Hematopoietic multipotent progenitor cell treated with erythropoietin and hydrocortisone succinate and interleukin-3 and kit ligand, for 15 days (in vitro differentiated cells): Measurements from ENCODE around the gene XYLT1.

Source experiments
- DNase-seq: peaks from one replicate; pipeline ENCODE4 v3.0.0-alpha.2; 2015; ENCODE audit warnings: low spot score

Gene XYLT1

DNA sequence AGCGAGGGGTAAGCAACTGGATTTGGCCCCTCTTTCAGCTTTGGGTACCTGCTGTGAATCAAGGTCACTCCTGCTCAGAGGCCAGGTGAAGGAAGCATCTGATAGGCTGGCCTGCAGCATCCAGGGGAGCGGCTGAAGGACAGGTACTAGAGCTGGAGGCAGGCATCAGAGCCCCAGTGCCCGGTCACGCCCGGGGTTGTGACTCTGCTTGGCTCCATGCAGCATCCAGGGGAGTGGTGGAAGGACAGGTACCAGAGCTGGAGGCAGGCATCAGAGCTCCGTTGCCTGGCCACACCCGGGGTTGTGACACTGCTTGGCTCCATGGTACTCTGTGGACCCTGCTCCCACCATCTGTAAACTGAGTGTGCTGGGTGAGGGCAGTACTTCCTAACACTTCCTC is 189.7 kb downstream of the XYLT1 start:
- DNase-seq = no peak

GRCh38 chr16:17278988-17279387 is 191.8 kb downstream of the XYLT1 start:
- DNase-seq = no peak

- no peak for DNase-seq
These were observed 192.8 kb downstream of the XYLT1 start for GRCh38 chr16:17277981-17278381.

DNA sequence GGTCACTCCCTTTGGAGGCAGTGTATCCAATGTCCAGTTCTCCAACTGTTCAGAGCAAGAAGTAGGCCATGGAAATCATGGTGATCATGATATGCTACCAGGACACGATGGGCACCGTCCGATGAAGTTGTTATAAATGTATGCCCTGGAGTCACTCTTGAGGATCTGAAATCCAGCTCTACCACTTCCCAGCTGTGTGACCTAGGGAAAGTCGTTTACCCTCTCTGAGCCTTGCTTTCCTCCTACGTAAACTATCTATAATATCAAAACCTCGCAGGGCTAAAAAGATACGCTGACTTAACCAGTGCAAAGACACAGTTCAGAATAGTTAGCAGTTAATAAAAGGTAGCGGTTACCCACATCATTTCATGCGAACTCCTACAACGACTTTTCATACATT is 194.2 kb downstream of the XYLT1 start:
- no peak for DNase-seq

DNA sequence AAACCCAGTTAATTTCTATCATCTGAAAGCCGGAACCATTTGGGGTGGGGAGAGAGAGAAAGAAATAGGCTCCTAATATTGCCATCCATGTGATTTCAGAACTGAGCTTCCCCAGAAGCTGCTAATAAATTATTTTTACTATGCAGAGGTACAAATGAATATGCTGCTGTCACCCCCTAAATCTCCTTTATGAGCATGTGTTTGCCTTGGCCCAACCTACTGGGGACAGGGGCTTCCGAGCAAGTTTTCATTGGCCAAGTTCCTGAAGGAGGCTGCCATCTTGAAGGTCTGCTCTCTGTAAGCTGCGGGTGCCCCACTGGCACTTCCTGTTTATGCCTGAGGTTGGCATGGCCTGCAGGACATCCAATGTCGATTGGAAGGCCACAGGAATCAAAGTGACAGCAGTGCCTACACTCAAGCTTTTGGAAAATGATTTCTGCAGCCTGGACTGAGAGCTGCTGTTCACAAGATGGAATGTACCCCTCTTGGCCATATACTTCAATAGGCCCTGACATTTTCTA is 194.7 kb downstream of the XYLT1 start:
- no peak for DNase-seq

DNA sequence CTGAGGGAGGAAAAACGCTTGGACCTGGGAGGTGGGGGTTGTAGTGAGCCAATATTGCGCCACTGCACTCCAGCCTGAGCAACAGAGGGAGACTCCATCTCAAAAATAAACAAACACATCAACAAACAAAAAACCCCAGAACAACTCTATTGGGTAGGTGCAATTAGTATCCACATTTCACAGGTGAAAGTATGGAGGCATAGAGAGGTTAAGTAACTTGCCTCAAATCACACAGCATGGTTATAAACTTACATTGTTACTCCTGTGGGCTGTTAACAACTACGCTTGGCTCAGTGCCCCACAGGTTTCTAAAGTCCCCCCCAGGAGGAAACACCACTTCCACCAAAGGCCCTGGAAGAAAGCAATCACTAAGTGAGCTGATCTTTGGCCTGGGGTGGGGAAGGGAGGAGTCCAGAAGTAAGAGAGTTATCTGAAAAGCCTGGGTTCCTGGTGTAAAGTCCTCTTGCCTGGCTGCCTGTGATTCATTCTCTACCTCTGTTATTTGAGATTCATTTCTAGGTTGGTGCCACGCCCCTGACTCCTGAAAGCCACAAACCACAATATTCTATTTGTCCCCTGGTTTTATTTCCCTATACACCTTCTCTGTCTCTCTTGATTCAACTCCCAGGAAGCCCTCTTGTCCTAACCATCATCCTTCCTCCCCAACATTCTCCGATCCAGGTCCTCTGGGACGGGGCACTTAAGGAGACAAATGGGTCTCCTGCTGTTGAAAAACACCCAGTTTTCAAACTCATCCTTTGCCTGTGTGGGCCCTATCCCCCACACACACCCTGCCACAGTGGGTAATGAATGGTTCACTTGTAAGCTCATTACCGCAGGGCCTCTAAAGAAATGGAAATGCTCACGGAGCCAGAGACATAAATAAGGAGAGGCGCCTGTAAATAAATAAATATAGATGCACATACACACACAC is 195.4 kb downstream of the XYLT1 start:
- no peak for DNase-seq

DNA sequence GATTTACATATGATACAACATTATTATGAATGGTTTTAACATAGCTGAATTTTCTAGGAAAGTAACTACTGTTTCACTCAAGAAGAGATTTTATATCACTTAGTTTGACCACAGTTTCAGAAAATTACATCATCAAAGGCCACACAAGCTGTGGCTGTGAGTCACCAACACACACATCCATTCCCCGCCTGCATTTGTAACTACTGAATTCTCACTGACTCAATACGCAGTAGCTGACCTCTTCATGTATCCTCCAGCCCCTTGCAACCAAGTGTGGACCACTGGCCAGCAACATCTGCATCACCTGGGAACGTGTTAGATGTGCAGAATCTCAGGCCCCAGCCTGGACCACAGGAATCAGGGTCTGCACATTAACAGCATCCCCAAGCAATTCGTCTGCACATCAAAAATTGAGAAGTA is 197.6 kb downstream of the XYLT1 start:
- DNase-seq = no peak

- no peak for DNase-seq
These were observed 198.0 kb downstream of the XYLT1 start for GRCh38 chr16:17272716-17273115.

- DNase-seq = no peak
These were observed 199.1 kb downstream of the XYLT1 start for GRCh38 chr16:17271687-17272086.

DNA sequence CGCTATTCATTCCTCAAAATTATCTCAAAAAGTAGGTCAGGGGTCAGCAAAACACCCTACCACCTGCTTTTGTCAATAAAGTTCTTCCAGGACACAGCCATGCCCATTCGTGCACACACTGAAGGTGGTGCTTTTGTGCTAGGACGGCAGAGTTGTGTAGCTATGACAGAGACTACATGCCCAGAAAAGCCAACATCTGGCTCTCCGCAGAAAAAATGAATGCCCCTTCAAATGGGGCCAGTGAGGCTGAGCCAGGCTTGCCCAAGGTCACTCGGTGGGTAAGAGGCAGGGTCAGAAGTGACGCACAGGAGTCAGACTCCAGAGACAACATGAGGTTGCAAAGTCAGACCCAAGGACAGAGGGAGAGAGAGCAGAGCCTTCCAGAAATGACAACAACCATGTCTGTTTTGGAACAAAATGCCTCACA is 200.1 kb downstream of the XYLT1 start:
- DNase-seq = no peak

GRCh38 chr16:17270111-17270510 is 200.6 kb downstream of the XYLT1 start:
- DNase-seq = no peak

DNA sequence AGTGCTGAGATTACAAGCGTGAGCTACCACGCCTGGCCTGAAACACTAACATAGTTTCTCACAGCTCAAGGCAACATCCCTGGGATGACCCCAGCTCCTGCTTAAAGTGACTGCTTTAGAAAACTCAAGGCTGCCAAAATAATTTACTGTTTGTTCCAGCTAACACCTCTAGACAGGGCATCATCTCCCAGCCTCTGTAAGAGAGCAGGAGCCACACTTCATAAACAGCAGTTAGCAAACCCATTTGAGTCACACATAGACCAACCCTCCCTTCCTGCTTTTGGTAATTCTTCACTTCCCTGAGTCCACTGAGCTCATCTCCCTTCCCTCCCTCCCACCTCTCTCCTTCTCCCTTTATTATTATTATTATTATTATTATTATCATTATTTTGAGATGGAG is 201.3 kb downstream of the XYLT1 start:
- DNase-seq = no peak

DNA sequence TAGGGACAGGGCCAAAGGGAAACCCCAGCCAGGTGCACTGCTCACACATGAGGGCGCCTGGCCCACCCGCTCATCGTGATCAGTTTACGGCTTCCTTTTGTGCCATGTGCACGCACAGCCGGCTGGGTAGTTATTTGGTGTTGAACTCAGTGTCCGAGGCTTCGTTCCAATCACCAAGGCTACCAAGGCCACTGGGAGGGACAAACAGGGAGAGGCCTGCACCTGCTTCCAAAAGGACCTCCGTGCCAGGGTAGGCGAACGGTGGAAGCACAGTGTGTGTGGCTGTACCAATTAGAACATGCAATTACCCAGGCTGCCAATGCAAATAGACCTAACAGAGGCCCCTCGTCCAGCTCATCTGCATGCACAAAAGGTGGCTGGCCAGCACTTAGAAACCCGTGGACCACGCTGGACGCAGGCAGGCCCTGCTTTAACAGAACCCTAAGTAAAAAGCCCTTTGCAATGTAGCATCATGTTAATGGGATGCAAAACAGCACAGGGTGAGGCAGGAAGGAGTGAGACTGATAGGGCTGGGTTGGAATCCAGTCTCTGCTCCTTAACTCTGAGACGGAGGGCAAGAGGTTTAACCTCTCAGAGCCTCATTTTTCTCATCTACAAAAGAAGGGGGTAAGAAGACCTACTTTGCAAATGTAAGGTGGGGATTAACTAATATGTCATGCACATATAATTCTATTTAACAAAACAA is 204.0 kb downstream of the XYLT1 start:
- DNase-seq = no peak

GRCh38 chr16:17265154-17265553 is 205.6 kb downstream of the XYLT1 start:
- no peak for DNase-seq

DNA sequence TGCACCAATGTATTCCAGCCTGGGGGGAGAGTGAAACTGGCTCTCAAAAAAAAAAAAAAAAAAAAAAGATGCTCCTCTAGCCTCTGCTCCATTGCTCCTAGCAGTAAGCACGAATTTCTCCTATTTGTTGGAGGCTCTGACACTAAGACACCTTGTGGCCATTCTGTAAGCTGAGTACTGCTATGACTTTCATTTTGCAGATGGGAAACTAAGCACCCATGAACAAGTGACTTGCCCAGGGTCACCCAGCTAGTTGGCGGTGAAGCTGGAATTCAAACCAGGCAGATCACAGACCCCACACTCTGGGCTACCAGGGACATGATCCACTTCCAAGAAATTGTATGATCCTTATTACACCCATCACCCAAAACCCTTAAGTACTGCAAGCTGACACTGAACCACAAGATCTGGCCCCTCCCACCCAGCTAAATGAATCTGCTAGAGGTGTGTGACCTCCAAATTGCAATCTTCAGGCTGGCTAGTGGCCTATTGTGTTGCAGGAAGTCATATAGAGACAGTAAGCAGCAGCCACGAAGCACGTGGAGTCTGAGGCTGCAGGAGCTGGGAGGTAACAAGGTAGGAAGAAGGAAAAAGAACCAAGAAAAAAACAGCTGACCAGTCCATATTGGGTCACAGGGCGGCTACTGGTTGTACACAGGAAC is 209.4 kb downstream of the XYLT1 start:
- DNase-seq = no peak

- DNase-seq = no peak
These were observed 210.4 kb downstream of the XYLT1 start for GRCh38 chr16:17260276-17260849.

- no peak for DNase-seq
These were observed 210.9 kb downstream of the XYLT1 start for GRCh38 chr16:17259751-17260270.

DNA sequence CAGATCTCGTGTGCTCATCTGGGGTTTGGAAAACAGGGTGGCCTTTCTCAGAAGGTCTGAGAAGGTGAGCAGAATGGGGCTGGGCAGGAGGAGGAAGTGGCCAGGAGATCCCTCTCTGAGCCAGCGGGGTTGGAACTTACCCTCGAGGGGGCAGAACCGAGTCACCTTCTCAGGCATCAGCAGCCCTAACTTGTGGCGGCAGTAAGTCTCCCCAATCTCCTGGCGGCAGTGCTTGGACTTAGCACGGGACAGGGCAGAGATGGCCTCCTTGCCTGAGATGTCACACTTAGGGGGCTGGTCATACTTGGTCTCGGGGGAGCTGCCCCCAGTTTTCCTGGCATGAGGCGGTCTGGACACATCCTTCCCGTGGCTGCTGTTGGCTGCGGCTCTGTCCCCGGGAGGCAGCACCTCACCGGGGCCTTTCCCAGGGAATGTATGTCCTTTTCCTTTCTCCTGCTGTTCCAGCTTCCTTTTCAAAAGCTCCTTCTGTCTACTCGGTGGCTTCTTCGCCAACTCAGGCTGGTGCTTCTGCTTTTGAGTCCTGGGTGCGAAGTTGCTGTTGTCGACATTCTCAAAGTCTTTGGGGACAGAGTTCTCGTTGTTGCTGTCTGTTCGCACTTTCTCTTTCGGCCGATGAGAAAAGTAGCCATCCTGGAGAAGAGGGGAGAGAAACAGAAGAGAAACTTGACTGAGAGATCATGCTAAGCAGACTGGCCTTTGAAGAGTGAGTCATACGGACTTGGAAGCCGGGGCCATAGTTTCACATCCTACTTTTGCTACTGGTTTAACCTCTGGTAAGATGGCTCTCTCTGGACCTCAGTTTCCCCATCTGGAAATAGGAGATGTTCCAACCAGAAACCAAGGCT is 211.7 kb downstream of the XYLT1 start:
- DNase-seq = no peak

GRCh38 chr16:17258077-17258599 is 212.6 kb downstream of the XYLT1 start:
- no peak for DNase-seq

GRCh38 chr16:17257426-17258023 is 213.2 kb downstream of the XYLT1 start:
- DNase-seq = no peak
